ENCODE data around the gene PNISR. TPM values are rescaled to one million over a fixed set of nuclear protein-coding genes. Genes with fewer than 3 reads are reported as not detected.

Gene PNISR
- total RNA-seq, 6 donors from 2014 or later = 67.2 to 408 (median 106) TPM

DNA sequence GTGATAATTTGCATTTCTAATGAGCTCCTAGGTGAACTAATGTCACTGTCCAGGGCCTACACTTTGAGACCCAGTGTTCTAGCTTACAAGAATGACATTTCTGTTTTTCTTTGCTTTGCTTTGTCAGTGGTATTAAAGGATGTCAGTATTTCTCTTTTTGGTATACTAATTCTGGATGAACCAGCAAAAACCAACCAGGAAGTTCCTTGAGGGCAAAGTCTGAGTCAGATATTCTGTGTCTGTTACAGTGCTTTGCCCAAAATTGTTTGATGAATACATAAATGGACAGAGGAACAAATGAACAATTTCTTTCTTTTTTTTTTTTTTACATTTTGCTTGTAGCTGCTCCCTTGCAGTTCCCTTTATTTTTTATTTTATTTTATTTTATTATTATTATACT lies 46.5 kb downstream of the PNISR start:
- no peak for TF ChIP-seq POLR2A (IDR thresholded peaks at IDR 0.05)
- no peak for TF ChIP-seq POLR2AphosphoS5 (IDR thresholded peaks at IDR 0.05)
- no peak for TF ChIP-seq CTCF (IDR thresholded peaks at IDR 0.05)
- TF ChIP-seq EP300 (IDR thresholded peaks at IDR 0.05) = no peak
- Histone ChIP-seq H3K4me1 (no peaks in the 10 kb centered on the region), H3K4me3 (no peak overlapping the region), H3K9me3 (no peaks in the 10 kb centered on the region), H3K36me3 (peaks cover 0 to 4% (median 0%) of the 10 kb centered on the region in 4 donors), H3K27me3 (no peaks in the 10 kb centered on the region), H3K27ac (no peak overlapping the region)
- ATAC-seq (ENCODE audit: low FRiP score in 2 of 2) = no peak
- DNase-seq = no peak

GRCh38 chr6:99369533-99369932 lies 55.6 kb downstream of the PNISR start:
- ATAC-seq (ENCODE audit: low FRiP score in 2 of 2) (no peak), DNase-seq (no peak)
- TF ChIP-seq EP300 (IDR thresholded peaks at IDR 0.05) = no peak
- no peak for TF ChIP-seq POLR2AphosphoS5 (IDR thresholded peaks at IDR 0.05)
- TF ChIP-seq CTCF (IDR thresholded peaks at IDR 0.05) = no peak
- no peak for TF ChIP-seq POLR2A (IDR thresholded peaks at IDR 0.05)
- Histone ChIP-seq H3K27me3 (no peaks in the 10 kb centered on the region), H3K4me1 (no peaks in the 10 kb centered on the region), H3K9me3 (no peaks in the 10 kb centered on the region), H3K27ac (no peak overlapping the region), H3K4me3 (no peak overlapping the region), H3K36me3 (no peaks in the 10 kb centered on the region)

DNA sequence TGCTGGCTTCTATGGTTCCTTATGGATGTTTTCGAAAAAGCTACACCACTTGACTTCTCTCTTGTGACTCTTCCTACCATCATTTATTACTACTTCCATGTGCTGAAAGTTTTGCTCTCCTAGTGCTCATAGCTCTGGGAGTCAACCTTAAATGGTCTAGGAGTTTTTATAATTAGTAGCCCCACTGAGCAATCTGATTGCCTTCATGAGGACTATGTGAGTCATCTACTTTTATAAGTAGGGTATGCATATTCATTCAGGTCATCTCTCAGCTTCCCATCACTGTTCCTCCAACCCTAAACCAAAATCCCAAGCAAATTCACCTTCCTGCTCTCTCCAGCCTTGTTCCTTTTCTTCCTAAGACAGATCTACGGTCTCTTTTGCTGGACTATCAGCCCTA lies 58.3 kb downstream of the PNISR start:
- no peaks in the 10 kb centered on the region for H3K27me3 ChIP-seq
- DNase-seq (no peak), ATAC-seq (ENCODE audit: low FRiP score in 2 of 2) (no peak)
- 95 to 100% methylated on average over 2 of the region's 2 CpGs for WGBS, 2 donors
- H3K4me3 ChIP-seq = no peak overlapping the region
- TF ChIP-seq CTCF (IDR thresholded peaks at IDR 0.05) (no peak), EP300 (IDR thresholded peaks at IDR 0.05) (no peak), POLR2A (IDR thresholded peaks at IDR 0.05) (no peak), POLR2AphosphoS5 (IDR thresholded peaks at IDR 0.05) (no peak)
- H3K27ac ChIP-seq = no peak overlapping the region
- H3K9me3 ChIP-seq = no peaks in the 10 kb centered on the region
- H3K36me3 ChIP-seq = no peaks in the 10 kb centered on the region
- no peaks in the 10 kb centered on the region for H3K4me1 ChIP-seq

- Histone ChIP-seq H3K27me3 (no peaks in the 10 kb centered on the region), H3K27ac (no peak overlapping the region), H3K36me3 (no peaks in the 10 kb centered on the region), H3K9me3 (no peaks in the 10 kb centered on the region), H3K4me3 (no peak overlapping the region), H3K4me1 (no peaks in the 10 kb centered on the region)
- 78 to 88% methylated on average over 5 of the region's 5 CpGs for WGBS, 2 donors
- DNase-seq = no peak
- ATAC-seq (ENCODE audit: low FRiP score in 2 of 2) = no peak
- TF ChIP-seq CTCF (IDR thresholded peaks at IDR 0.05) (no peak), POLR2AphosphoS5 (IDR thresholded peaks at IDR 0.05) (no peak), EP300 (IDR thresholded peaks at IDR 0.05) (no peak), POLR2A (IDR thresholded peaks at IDR 0.05) (no peak)
Measured at GRCh38 chr6:99364026-99364425, 61.1 kb downstream of the PNISR start.

DNA sequence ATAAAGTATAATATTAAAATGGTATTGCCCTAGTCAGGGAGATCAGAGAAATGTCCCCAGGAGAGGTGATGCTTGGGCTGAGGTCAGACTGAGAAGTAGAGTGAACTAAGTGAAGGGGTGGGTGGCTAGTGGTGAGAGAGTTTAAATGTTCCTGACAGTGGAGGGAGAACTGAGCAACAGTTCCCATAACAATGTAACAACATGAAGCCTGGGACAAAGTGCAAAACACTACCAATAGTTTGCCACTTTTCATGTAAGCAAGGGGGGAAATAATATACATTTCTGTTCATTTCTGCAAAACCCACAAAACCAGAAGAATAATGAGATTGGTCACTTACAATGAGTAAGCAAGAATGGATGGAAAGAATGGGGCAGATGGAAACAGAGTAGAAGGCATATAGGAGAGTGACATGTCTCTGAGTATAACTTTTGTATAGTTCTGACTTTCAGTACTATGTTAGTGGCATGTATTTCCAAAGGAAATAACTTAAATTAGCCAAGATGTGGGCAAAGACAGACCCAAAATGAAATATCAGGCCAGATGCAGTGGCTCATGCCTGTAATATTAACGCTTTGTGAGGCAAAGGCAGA lies 62.3 kb downstream of the PNISR start:
- 83 to 92% methylated on average over 1 of the region's 1 CpG for WGBS, 2 donors

More for the DNA sequence above, 62.3 kb downstream of the PNISR start:
- no peak for DNase-seq
- Histone ChIP-seq H3K4me1 (no peaks in the 10 kb centered on the region), H3K27me3 (no peaks in the 10 kb centered on the region), H3K9me3 (no peaks in the 10 kb centered on the region), H3K4me3 (no peak overlapping the region), H3K36me3 (no peaks in the 10 kb centered on the region), H3K27ac (no peak overlapping the region)
- no peak for ATAC-seq (ENCODE audit: low FRiP score in 2 of 2)
- TF ChIP-seq CTCF (IDR thresholded peaks at IDR 0.05) = no peak
- no peak for TF ChIP-seq POLR2AphosphoS5 (IDR thresholded peaks at IDR 0.05)
- TF ChIP-seq EP300 (IDR thresholded peaks at IDR 0.05) = no peak
- TF ChIP-seq POLR2A (IDR thresholded peaks at IDR 0.05) = no peak
